Stimulated activated CD4-positive, alpha-beta T cell treated with anti-CD3 and anti-CD28 coated beads, Interleukin-4, amount 100 ng/mL, for 4 hours (primary cell): ENCODE data around the gene SEC61B.

Experiments used
- DNase-seq, 2 experiments: peaks; one replicate each; pipeline ENCODE4 v3.0.0-alpha.2; 2020

SEC61B gene

GRCh38 chr9:99238331-99238730 is 16.2 kb downstream of the SEC61B start:
- no peak for DNase-seq

GRCh38 chr9:99239341-99240060 is 17.4 kb downstream of the SEC61B start:
- no peak for DNase-seq

GRCh38 chr9:99241106-99241505 is 19.0 kb downstream of the SEC61B start:
- DNase-seq: no peak

- DNase-seq: no peak
Observed at GRCh38 chr9:99244344-99245260, 22.5 kb downstream of the SEC61B start.

- no peak for DNase-seq
Observed at GRCh38 chr9:99249619-99250018, 27.5 kb downstream of the SEC61B start.

- DNase-seq: no peak
Observed at GRCh38 chr9:99251157-99251556, 29.1 kb downstream of the SEC61B start.

GRCh38 chr9:99253134-99253533 is 31.1 kb downstream of the SEC61B start:
- no peak for DNase-seq

GRCh38 chr9:99253772-99254431 is 31.8 kb downstream of the SEC61B start:
- DNase-seq: peak; percentile 73 to 84

- no peak for DNase-seq
Observed at GRCh38 chr9:99255651-99256050, 33.6 kb downstream of the SEC61B start.

GRCh38 chr9:99257723-99258389 is 35.8 kb downstream of the SEC61B start:
- DNase-seq: no peak

- peak; percentile 18 to 37 for DNase-seq
Observed at GRCh38 chr9:99259231-99259918, 37.3 kb downstream of the SEC61B start.

GRCh38 chr9:99261923-99262322 is 39.8 kb downstream of the SEC61B start:
- DNase-seq: no peak

GRCh38 chr9:99262949-99263418 is 40.9 kb downstream of the SEC61B start:
- DNase-seq: no peak

GRCh38 chr9:99264070-99264680 is 42.1 kb downstream of the SEC61B start:
- peak in 1 of 2 experiments; percentile 19 for DNase-seq

- no peak for DNase-seq
Observed at GRCh38 chr9:99265691-99266090, 43.6 kb downstream of the SEC61B start.

GRCh38 chr9:99266255-99267023 is 44.4 kb downstream of the SEC61B start:
- peak; percentile 44 to 60 for DNase-seq

GRCh38 chr9:99269416-99269815 is 47.3 kb downstream of the SEC61B start:
- DNase-seq: no peak

GRCh38 chr9:99270491-99270890 is 48.4 kb downstream of the SEC61B start:
- DNase-seq: no peak

- no peak for DNase-seq
Observed at GRCh38 chr9:99272836-99273235, 50.8 kb downstream of the SEC61B start.

- no peak for DNase-seq
Observed at GRCh38 chr9:99274016-99274415, 51.9 kb downstream of the SEC61B start.

GRCh38 chr9:99274495-99274894 is 52.4 kb downstream of the SEC61B start:
- DNase-seq: no peak
